Right renal pelvis (tissue), 4 donors: Measurements from ENCODE around the gene RNF13. TPM values are rescaled to one million over a fixed set of nuclear protein-coding genes. Genes with fewer than 3 reads are reported as not detected.
A peak's percentile ranks its signal among the peaks of the same experiment; 100 is the strongest.
"Not testable (repeated sequence)": the region's sequence is repeated elsewhere in the genome, so short reads cannot be mapped to it uniquely, and the experiment has no call there.

Experiments
- DNase-seq, 4 donors: peaks; one replicate each; pipeline ENCODE4 v3.0.0-alpha.2; 2013; ENCODE audit warnings: low read depth in 4 of 4, low spot score in 3 of 4, missing footprints in 1 of 4
- polyA plus RNA-seq, 4 donors: library from polyadenylated mRNA; unstranded; fragments of 120-200 nt; gene quantifications; one replicate each; pipeline ENCODE4 v1.2.1, GENCODE V29; 2013; ENCODE audit not compliant: insufficient read length in 4 of 4

RNF13 gene
- polyA plus RNA-seq, 4 donors = 88.3 to 112 (median 110) TPM

- not testable (repeated sequence) for DNase-seq
Observed at GRCh38 chr3:149943966-149944365, 131.0 kb downstream of the RNF13 start.

- DNase-seq = no peak
Observed at GRCh38 chr3:149947231-149947630, 134.2 kb downstream of the RNF13 start.

GRCh38 chr3:149949181-149949580, 136.2 kb downstream of the RNF13 start:
- no peak for DNase-seq

GRCh38 chr3:149954812-149955211, 141.8 kb downstream of the RNF13 start:
- DNase-seq = no peak

GRCh38 chr3:149955449-149955848, 142.4 kb downstream of the RNF13 start:
- DNase-seq = no peak

- no peak for DNase-seq
Observed at GRCh38 chr3:149957361-149958125, 144.5 kb downstream of the RNF13 start.

- no peak for DNase-seq
Observed at GRCh38 chr3:149958171-149958796, 145.3 kb downstream of the RNF13 start.

- no peak for DNase-seq
Observed at GRCh38 chr3:149959443-149959842, 146.4 kb downstream of the RNF13 start.

GRCh38 chr3:149963485-149963884, 150.5 kb downstream of the RNF13 start:
- no peak for DNase-seq

- DNase-seq = no peak
Observed at GRCh38 chr3:149964291-149964690, 151.3 kb downstream of the RNF13 start.

- no peak for DNase-seq
Observed at GRCh38 chr3:149965278-149965677, 152.3 kb downstream of the RNF13 start.

- peak in 1 of 4 donors; percentile 61 for DNase-seq
Observed at GRCh38 chr3:149967086-149967685, 154.2 kb downstream of the RNF13 start.

- DNase-seq = no peak
Observed at GRCh38 chr3:149968216-149968615, 155.2 kb downstream of the RNF13 start.

GRCh38 chr3:149969110-149969939, 156.3 kb downstream of the RNF13 start:
- DNase-seq = peak in 2 of 4 donors; percentile 59 to 66

- DNase-seq = peak; percentile 86 to 88 (median 86)
Observed at GRCh38 chr3:149969940-149970715, 157.1 kb downstream of the RNF13 start.

- DNase-seq = peak; percentile 76 to 82 (median 79)
Observed at GRCh38 chr3:149970716-149971402, 157.8 kb downstream of the RNF13 start, which contains the start of gene PFN2. Gene PFN2, minus strand, starts transcription at chr3:149970895. Its CDS starts 39 bp downstream, at chr3:149970856.

GRCh38 chr3:149971403-149972075, 158.5 kb downstream of the RNF13 start:
- peak; percentile 69 to 79 (median 78) for DNase-seq

- DNase-seq = no peak
Observed at GRCh38 chr3:149975919-149976318, 162.9 kb downstream of the RNF13 start.

GRCh38 chr3:149977386-149977785, 164.4 kb downstream of the RNF13 start:
- DNase-seq = peak in 1 of 4 donors; percentile 49
